22Rv1 (cell line): ENCODE results near the gene PPP1R16B.

Experiments used
- H3K27ac ChIP-seq: fragments of 450-650 bp; 2 replicates; pipeline ENCODE4 v1.5.1; 2017
- CTCF ChIP-seq: fragments of 450-650 bp; IDR thresholded peaks from 2 replicates; pipeline ENCODE4 v1.5.1; 2017; ENCODE audit warnings: mild to moderate bottlenecking
- ZFX ChIP-seq: fragments of 450-650 bp; IDR thresholded peaks from 2 replicates; pipeline ENCODE4 v1.6.1; 2017; ENCODE audit warnings: antibody characterized with exemption, borderline replicate concordance

The PPP1R16B gene

GRCh38 chr20:38779247-38780097 lies 26.0 kb upstream of the PPP1R16B start:
- TF ChIP-seq CTCF (no peak), ZFX (no peak)
- H3K27ac ChIP-seq = no peak overlapping the region

- no peak overlapping the region for H3K27ac ChIP-seq
- no peak for TF ChIP-seq CTCF
- no peak for TF ChIP-seq ZFX
Measured at GRCh38 chr20:38782275-38782674, 23.2 kb upstream of the PPP1R16B start.

- no peak for TF ChIP-seq CTCF
- TF ChIP-seq ZFX = no peak
- H3K27ac ChIP-seq = no peak overlapping the region
Measured at GRCh38 chr20:38787870-38788269, 17.6 kb upstream of the PPP1R16B start.

- no peak for TF ChIP-seq ZFX
- TF ChIP-seq CTCF = no peak
- H3K27ac ChIP-seq = no peak overlapping the region
Measured at GRCh38 chr20:38789503-38790199, 15.8 kb upstream of the PPP1R16B start.

- peak; percentile 52 for TF ChIP-seq CTCF
- TF ChIP-seq ZFX = no peak
- H3K27ac ChIP-seq = no peak overlapping the region
Measured at GRCh38 chr20:38790200-38791053, 15.1 kb upstream of the PPP1R16B start.

- TF ChIP-seq CTCF (no peak), ZFX (no peak)
Measured at GRCh38 chr20:38791291-38791690, 14.2 kb upstream of the PPP1R16B start.

More at GRCh38 chr20:38791291-38791690, 14.2 kb upstream of the PPP1R16B start:
- H3K27ac ChIP-seq = no peak overlapping the region
